ENCODE results near the gene FOXN3.

The FOXN3 gene

DNA sequence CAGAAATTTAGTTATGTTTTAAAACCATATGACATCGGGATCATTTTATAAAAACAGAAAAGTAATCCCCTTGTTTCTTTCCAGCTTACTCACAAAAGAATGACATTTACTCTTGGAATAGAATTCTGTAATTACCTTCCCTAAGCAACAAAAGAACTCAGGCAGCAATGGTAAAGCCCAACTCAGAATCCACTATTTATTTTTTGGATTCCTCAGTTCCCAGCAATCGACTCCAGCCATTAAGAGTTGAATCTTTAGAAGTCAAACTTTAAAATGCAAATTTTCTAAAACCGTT, 65.9 kb downstream of the FOXN3 start:
- CTCF ChIA-PET = interaction anchor here (1.5 kb wide), 1 partner anchor 14 kb away, joined by 4 read pairs; no protein-coding TSS in a partner anchor
- POLR2A ChIA-PET = no interaction called here
- TF ChIP-seq, protein P1, sequence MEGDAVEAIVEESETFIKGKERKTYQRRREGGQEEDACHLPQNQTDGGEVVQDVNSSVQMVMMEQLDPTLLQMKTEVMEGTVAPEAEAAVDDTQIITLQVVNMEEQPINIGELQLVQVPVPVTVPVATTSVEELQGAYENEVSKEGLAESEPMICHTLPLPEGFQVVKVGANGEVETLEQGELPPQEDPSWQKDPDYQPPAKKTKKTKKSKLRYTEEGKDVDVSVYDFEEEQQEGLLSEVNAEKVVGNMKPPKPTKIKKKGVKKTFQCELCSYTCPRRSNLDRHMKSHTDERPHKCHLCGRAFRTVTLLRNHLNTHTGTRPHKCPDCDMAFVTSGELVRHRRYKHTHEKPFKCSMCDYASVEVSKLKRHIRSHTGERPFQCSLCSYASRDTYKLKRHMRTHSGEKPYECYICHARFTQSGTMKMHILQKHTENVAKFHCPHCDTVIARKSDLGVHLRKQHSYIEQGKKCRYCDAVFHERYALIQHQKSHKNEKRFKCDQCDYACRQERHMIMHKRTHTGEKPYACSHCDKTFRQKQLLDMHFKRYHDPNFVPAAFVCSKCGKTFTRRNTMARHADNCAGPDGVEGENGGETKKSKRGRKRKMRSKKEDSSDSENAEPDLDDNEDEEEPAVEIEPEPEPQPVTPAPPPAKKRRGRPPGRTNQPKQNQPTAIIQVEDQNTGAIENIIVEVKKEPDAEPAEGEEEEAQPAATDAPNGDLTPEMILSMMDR (IDR thresholded peaks at IDR 0.05; ENCODE audit: control extremely low read depth, extremely low read depth, low read depth, missing control alignments) = no peak
- DNase-seq (ENCODE audit: extremely low spot score) = no peak

DNA sequence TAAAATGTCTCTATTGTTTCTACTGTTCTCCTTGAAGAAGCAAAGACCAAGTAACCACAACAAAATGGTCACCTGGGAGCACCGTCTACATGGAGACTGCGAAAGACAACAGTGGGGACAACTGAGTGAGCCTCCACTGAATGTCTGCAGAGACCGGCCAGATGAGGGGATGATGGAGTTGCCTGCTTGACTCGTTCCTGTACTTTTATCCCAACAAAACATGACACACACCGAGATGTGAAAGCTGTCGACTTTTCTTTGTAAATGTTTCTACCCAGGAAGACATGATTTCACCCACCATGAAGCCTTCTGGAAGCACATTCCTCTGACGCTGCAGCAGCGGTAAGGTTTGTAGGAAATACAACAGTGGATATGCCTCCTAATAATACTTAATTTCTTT, 66.9 kb downstream of the FOXN3 start:
- no peak for DNase-seq (ENCODE audit: extremely low spot score)
- POLR2A ChIA-PET = no interaction called here
- CTCF ChIA-PET = interaction anchor here (1.5 kb wide), 1 partner anchor 15 kb away, joined by 4 read pairs; no protein-coding TSS in a partner anchor
- TF ChIP-seq, protein P1 (IDR thresholded peaks at IDR 0.05; ENCODE audit: control extremely low read depth, extremely low read depth, low read depth, missing control alignments) = no peak

DNA sequence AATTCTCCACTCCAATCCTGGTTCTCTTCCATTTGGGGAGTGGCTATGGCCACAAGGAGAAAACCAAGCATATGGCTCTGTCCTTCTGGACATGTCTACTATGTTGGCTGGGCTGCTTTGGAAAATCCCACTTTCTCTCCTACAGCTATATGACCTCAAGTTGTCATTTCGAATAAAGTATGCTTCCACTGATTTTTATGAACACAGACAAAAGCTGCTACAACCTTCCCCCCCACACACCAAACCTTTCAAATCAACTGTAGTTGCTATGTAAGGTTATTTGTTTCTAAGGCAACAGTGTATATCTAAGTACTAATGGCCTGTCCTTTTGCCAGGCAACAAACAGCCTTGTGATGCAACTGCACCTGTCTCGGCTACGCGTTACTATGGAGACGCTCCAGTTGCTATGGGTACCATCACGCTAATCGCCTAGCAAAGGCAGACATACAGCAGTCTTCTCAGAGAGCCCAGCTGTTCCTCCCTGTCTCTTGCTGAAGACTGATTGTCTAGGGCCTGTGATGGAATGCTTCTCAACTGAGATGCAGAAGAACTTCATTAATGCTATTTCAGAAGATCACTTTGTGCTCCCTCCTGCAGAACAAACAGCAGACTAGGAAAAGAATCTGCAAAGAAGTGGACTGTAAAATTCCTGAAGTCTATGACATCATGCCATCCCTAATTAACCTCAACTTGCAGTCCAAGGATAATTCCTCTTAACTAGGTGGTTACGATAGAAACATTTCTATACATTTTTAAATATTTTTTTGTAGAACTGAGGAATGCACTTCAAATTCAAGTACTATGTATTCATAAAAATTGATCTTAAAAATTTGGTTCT, 67.6 kb downstream of the FOXN3 start:
- no peak for DNase-seq (ENCODE audit: extremely low spot score)

DNA sequence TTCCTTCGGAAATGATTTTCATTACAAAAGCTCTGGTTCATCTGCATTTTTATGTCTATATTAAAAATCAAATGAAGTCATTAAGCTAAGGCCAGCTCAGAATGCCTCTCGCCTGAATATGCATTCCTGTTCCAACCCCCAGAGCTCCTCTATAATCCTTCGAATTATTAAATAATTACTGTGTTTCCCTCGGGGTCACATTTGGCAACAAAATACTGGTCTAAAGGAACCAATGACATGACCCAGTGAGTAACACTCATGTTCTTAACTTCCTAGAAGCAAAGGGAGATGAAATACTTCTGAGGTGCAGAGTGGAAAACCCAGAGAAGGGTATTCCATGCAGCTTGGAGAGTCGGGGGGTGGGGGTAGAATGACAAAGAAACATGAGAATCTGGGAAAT, 68.3 kb downstream of the FOXN3 start:
- POLR2A ChIA-PET = no interaction called here
- TF ChIP-seq, protein P1 (IDR thresholded peaks at IDR 0.05; ENCODE audit: control extremely low read depth, extremely low read depth, low read depth, missing control alignments) = no peak
- CTCF ChIA-PET = interaction anchor here (0.8 to 1.5 kb wide), 4 partner anchors 13 to 45 kb away, joined by 3 to 4 read pairs (median 3); no protein-coding TSS in a partner anchor
- DNase-seq (ENCODE audit: extremely low spot score) = no peak

More for the DNA sequence above, 67.6 kb downstream of the FOXN3 start:
- TF ChIP-seq, protein P1 (IDR thresholded peaks at IDR 0.05; ENCODE audit: control extremely low read depth, extremely low read depth, low read depth, missing control alignments) = no peak
- CTCF ChIA-PET = interaction anchor here (0.8 to 1.5 kb wide), 3 partner anchors 16 to 46 kb away, joined by 3 to 4 read pairs (median 3); no protein-coding TSS in a partner anchor
- POLR2A ChIA-PET = no interaction called here

DNA sequence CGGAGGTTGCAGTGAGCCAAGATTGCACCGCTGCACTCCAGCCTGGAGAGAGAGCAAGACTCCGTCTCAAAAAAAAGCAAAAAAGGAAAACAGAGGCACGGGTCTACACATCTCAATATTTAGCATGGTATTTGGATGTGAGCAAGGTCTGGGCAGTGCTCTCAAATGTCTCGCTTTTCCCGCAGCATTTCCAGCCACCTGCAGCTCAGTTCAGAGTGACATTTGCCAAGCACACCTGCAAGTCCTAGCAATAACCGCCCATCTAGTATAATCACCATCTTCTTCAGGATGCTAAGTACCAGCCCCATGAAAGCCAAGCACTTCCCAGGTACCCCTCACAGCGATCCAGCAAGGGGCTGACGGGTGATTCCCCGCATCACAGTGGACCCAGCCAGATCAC, 69.1 kb downstream of the FOXN3 start:
- TF ChIP-seq, protein P1 (IDR thresholded peaks at IDR 0.05; ENCODE audit: control extremely low read depth, extremely low read depth, low read depth, missing control alignments) = no peak
- POLR2A ChIA-PET = no interaction called here
- no peak for DNase-seq (ENCODE audit: extremely low spot score)
- CTCF ChIA-PET = interaction anchor here (1.4 to 1.5 kb wide), 2 partner anchors 13 to 17 kb away, joined by 3 to 4 read pairs; no protein-coding TSS in a partner anchor

DNA sequence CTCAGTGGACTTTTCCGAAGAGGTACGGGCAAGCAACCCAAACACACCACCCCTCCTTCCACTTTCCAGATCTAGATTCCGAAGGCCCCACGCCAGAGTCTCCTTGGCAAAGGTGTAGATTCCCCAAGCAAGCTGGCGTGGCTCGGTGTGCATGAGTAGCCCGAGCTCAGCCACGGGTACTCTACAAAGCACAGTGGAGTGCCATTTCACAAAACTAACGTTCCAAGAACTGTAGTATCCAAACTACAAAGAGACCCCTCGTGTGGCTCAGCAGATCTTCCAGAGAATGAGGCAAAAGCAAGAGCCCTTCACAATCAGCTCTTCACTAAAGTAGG, 72.1 kb downstream of the FOXN3 start:
- TF ChIP-seq, protein P1 (IDR thresholded peaks at IDR 0.05; ENCODE audit: control extremely low read depth, extremely low read depth, low read depth, missing control alignments) = no peak
- ChIA-PET CTCF (interaction anchor here (0.8 to 1.5 kb wide), 4 partner anchors 8 to 36 kb away, joined by 3 to 4 read pairs (median 3); no protein-coding TSS in a partner anchor), POLR2A (no interaction called here)
- no peak for DNase-seq (ENCODE audit: extremely low spot score)
